K562 (cell line): ENCODE measurements around the gene NMB. TPM values are rescaled to one million over a fixed set of nuclear protein-coding genes. Genes with fewer than 3 reads are reported as not detected.

Experiments
- CREB1 ChIP-seq, 2 experiments: sonication (generic) in 1 of 2; formaldehyde crosslinking in 1 of 2; IDR thresholded peaks; 2 replicates each; pipeline versions ENCODE4 v1.6.1 to v1.8.0; 2012 to 2022; ENCODE audit warnings: inconsistent platforms in 1 of 2, mild to moderate bottlenecking in 1 of 2, missing genetic modification reagents in 1 of 2, moderate library complexity in 1 of 2
- KLF13 ChIP-seq: fragments of 450-650 bp; IDR thresholded peaks from 2 replicates; pipeline ENCODE4 v1.6.1; 2016; ENCODE audit warnings: missing genetic modification characterization, low read depth, mild to moderate bottlenecking, missing compliant biosample characterization, moderate library complexity, borderline replicate concordance
- LARP7 ChIP-seq: fragments of 450-650 bp; IDR thresholded peaks from 2 replicates; pipeline ENCODE4 v1.6.1; 2016
- MCM3 ChIP-seq: fragments of 450-650 bp; IDR thresholded peaks from 2 replicates; pipeline ENCODE4 v1.6.1; 2016
- PHF20 ChIP-seq: fragments of 450-650 bp; IDR thresholded peaks from 2 replicates; pipeline ENCODE4 v1.6.1; 2018; ENCODE audit not compliant: partially characterized antibody
- POLR2AphosphoS5 ChIP-seq: IDR thresholded peaks from 2 replicates; pipeline ENCODE4 v1.6.1; 2011; ENCODE audit warnings: mild to moderate bottlenecking, low read depth, low read length, moderate library complexity; ENCODE audit not compliant: control insufficient read depth, insufficient read depth
- PTRF ChIP-seq: fragments of 450-650 bp; IDR thresholded peaks from 2 replicates; pipeline ENCODE4 v1.6.1; 2016; ENCODE audit warnings: mild to moderate bottlenecking, missing genetic modification characterization, missing compliant biosample characterization
- SRSF3 ChIP-seq: fragments of 200-400 bp; formaldehyde crosslinking; IDR thresholded peaks from 2 replicates; pipeline ENCODE4 v1.6.1; 2016; ENCODE audit warnings: mild to moderate bottlenecking, low read length, moderate library complexity; ENCODE audit not compliant: insufficient read depth
- ZKSCAN1 ChIP-seq: fragments of 150-350 bp; IDR thresholded peaks from 2 replicates; pipeline ENCODE4 v1.6.1; 2016; ENCODE audit warnings: low read depth, low read length
- ZNF253 ChIP-seq: fragments of 250-450 bp; sonication (Bioruptor Pico); conservative IDR thresholded peaks from 2 replicates; pipeline ENCODE4 v1.6.1; 2021; ENCODE audit warnings: mild to moderate bottlenecking
- ZNF583 ChIP-seq: fragments of 250-450 bp; sonication (Bioruptor Pico); IDR thresholded peaks from 2 replicates; pipeline ENCODE4 v1.4.0; 2020
- ZNF707 ChIP-seq: fragments of 250-450 bp; sonication (Bioruptor Pico); conservative IDR thresholded peaks from 2 replicates; pipeline ENCODE4 v1.8.0; 2022; ENCODE audit warnings: inconsistent platforms, mild to moderate bottlenecking, moderate library complexity
- polyA plus RNA-seq, 8 experiments: library from polyadenylated mRNA; depleted of rRNA in 4 of 8; stranded (reverse) in 5 of 8; unstranded in 3 of 8; fragments of >200 nt; fragmentation: Nextera tagmentation in 2 of 8; fragmentation: Illumina TruSeq in 1 of 8; extraction: Ambion mirVana in 2 of 8; extraction: Trizol in 1 of 8; gene quantifications; 2 replicates each; pipeline versions ENCODE4 v1.2.1 to v1.2.3, GENCODE V29; 2011 to 2014; ENCODE audit warnings: inconsistent platforms in 1 of 8, missing spikeins in 1 of 8
- total RNA-seq, 7 experiments: library from RNA; depleted of rRNA in 6 of 7; stranded (reverse); fragments of >200 nt in 6 of 7; fragmentation: Illumina TruSeq in 2 of 7; extraction: Trizol in 2 of 7; gene quantifications; 2 replicates each; pipeline versions ENCODE4 v1.2.1 to v1.2.3, GENCODE V29; 2011 to 2021; ENCODE audit warnings: low replicate concordance in 1 of 7
- TF ChIP-seq, protein P1 (sequence below): fragments of 450-650 bp; IDR thresholded peaks from 2 replicates; pipeline ENCODE4 v1.6.1; 2016; ENCODE audit warnings: mild to moderate bottlenecking
- TF ChIP-seq, protein P2 (sequence below): fragments of 250-450 bp; sonication (Bioruptor Pico); IDR thresholded peaks from 2 replicates; pipeline ENCODE4 v1.8.0; 2022; ENCODE audit warnings: moderate library complexity, mild to moderate bottlenecking, inconsistent platforms
- TF ChIP-seq, protein P3 (sequence below): fragments of 250-450 bp; sonication (Bioruptor Pico); IDR thresholded peaks from 2 replicates; pipeline ENCODE4 v1.8.0; 2021; ENCODE audit warnings: mild to moderate bottlenecking, moderate library complexity
- TF ChIP-seq, protein P4 (sequence below), 2 experiments: IDR thresholded peaks in 1 of 2; conservative IDR thresholded peaks in 1 of 2; 2 replicates each; pipeline ENCODE4 v1.6.1; 2016; ENCODE audit warnings: low read depth in 2 of 2, mild to moderate bottlenecking in 1 of 2, missing compliant biosample characterization in 1 of 2, missing genetic modification characterization in 1 of 2, moderate library complexity in 1 of 2

Gene NMB
- total and polyA plus RNA-seq, 9 of the 15 experiments (the other 6 are each of a cell fraction or from before 2014, with no cell fraction given) = 0.06 to 0.16 (median 0.09) TPM; not detected in 5

DNA sequence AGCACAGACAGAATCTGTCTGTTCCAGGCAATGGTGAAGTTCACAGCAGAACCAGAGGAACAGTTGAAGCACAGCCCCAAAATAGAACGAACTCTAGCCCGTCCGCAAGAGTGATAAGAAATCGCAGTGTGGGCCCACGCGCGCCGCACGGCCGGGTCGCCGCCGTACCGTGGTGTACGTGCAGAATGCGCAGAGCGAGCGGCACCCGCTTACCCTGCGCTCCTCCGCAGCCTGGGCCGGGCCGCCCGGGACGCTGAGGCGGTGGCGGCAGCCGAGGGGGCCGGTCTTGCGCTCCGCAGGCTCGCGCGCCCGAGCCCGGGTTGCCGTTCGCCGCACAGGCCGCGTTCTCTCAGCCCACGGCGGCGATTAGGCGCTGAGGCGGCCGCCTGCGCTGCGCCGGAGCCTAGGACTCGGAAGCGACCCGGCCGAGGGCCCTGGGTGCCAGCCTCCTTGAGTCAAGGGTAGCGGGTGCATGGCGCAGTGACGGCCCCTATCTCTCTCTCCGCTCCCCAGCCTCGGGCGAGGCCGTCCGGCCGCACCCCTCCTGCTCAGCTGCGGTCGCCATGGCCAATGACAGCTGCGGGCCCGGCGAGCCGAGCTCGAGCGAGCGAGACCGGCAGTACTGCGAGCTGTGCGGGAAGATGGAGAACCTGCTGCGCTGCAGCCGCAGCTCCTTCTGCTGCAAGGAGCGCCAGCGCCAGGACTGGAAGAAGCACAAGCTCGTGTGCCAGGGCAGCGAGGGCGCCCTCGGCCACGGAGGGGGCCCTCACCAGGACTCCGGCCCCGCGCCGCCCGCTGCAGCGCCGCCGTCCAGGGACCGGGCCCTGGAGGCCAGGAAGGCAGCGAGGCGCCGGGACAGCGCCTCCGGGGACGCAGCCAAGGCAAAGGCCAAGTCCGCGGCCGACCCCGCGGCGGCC, 24.4 kb downstream of the NMB start (continued):
- TF ChIP-seq, protein P1, sequence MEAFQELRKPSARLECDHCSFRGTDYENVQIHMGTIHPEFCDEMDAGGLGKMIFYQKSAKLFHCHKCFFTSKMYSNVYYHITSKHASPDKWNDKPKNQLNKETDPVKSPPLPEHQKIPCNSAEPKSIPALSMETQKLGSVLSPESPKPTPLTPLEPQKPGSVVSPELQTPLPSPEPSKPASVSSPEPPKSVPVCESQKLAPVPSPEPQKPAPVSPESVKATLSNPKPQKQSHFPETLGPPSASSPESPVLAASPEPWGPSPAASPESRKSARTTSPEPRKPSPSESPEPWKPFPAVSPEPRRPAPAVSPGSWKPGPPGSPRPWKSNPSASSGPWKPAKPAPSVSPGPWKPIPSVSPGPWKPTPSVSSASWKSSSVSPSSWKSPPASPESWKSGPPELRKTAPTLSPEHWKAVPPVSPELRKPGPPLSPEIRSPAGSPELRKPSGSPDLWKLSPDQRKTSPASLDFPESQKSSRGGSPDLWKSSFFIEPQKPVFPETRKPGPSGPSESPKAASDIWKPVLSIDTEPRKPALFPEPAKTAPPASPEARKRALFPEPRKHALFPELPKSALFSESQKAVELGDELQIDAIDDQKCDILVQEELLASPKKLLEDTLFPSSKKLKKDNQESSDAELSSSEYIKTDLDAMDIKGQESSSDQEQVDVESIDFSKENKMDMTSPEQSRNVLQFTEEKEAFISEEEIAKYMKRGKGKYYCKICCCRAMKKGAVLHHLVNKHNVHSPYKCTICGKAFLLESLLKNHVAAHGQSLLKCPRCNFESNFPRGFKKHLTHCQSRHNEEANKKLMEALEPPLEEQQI = no peak
- TF ChIP-seq LARP7 (no peak), MCM3 (no peak), CREB1 (IDR thresholded peaks at IDR 0.05) (no peak; the same call in 1 of the 2 replicates), CREB1 (CRISPR knock-in tag; IDR thresholded peaks at IDR 0.05) (0 out of 2 replicates have a peak, but pooled peaks have one; percentile 39), ZNF707 (no peak), POLR2AphosphoS5 (no peak), PTRF (tag) (no peak), ZNF583 (no peak), PHF20 (peak; percentile 81), ZKSCAN1 (no peak), SRSF3 (no peak), ZNF253 (CRISPR knock-in tag) (no peak), KLF13 (tag) (no peak)
- TF ChIP-seq, protein P2, sequence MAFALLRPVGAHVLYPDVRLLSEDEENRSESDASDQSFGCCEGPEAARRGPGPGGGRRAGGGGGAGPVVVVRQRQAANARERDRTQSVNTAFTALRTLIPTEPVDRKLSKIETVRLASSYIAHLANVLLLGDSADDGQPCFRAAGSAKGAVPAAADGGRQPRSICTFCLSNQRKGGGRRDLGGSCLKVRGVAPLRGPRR (CRISPR knock-in tag) = no peak
- TF ChIP-seq, protein P3, sequence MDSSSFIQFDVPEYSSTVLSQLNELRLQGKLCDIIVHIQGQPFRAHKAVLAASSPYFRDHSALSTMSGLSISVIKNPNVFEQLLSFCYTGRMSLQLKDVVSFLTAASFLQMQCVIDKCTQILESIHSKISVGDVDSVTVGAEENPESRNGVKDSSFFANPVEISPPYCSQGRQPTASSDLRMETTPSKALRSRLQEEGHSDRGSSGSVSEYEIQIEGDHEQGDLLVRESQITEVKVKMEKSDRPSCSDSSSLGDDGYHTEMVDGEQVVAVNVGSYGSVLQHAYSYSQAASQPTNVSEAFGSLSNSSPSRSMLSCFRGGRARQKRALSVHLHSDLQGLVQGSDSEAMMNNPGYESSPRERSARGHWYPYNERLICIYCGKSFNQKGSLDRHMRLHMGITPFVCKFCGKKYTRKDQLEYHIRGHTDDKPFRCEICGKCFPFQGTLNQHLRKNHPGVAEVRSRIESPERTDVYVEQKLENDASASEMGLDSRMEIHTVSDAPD (CRISPR knock-in tag) = no peak
- TF ChIP-seq, protein P4, sequence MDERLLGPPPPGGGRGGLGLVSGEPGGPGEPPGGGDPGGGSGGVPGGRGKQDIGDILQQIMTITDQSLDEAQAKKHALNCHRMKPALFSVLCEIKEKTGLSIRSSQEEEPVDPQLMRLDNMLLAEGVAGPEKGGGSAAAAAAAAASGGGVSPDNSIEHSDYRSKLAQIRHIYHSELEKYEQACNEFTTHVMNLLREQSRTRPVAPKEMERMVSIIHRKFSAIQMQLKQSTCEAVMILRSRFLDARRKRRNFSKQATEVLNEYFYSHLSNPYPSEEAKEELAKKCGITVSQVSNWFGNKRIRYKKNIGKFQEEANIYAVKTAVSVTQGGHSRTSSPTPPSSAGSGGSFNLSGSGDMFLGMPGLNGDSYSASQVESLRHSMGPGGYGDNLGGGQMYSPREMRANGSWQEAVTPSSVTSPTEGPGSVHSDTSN (CRISPR knock-in tag; IDR thresholded peaks at IDR 0.05; ENCODE audit: low read depth) = no peak
- TF ChIP-seq, protein P4 (tag; conservative IDR thresholded peaks at IDR 0.05; ENCODE audit: low read depth) = no peak
